SH-SY5Y (cell line): ENCODE results near the gene DNAAF5.

ENCODE experiments used
- GATA2 ChIP-seq: IDR thresholded peaks from 2 replicates; pipeline ENCODE4 v1.6.1; 2011; ENCODE audit warnings: mild to moderate bottlenecking, low read depth, low read length
- GATA3 ChIP-seq: IDR thresholded peaks from 2 replicates; pipeline ENCODE4 v1.6.1; 2011; ENCODE audit warnings: low read depth, mild to moderate bottlenecking, low read length, moderate library complexity

DNA sequence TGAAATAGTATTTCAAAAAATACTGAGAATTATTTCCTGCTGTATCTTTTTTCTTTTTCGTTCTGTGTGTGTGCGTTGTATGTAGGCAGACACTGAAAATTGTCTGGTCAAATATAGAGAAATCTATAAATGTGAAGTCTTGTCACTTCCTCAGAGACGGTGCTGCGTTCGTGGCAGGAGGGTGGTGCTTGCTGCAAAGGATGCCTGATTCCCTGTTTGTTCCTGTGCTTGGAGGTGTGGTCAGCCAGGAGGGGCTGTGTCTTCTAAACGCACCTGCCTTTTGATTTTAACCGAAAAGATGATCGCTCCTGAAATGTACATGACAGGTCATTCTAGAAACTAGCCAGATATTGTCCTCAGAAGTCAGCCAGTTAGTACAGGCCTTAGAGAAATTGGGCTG lies 33.1 kb downstream of the DNAAF5 start:
- TF ChIP-seq GATA2 (no peak), GATA3 (no peak)
